ENCODE data around the gene TWIST2. TPM values are rescaled to one million over a fixed set of nuclear protein-coding genes. Genes with fewer than 3 reads are reported as not detected.

The TWIST2 gene
- polyA plus RNA-seq, 1 of the 3 experiments (the other 2 are of a cell fraction) = 19.5 TPM

DNA sequence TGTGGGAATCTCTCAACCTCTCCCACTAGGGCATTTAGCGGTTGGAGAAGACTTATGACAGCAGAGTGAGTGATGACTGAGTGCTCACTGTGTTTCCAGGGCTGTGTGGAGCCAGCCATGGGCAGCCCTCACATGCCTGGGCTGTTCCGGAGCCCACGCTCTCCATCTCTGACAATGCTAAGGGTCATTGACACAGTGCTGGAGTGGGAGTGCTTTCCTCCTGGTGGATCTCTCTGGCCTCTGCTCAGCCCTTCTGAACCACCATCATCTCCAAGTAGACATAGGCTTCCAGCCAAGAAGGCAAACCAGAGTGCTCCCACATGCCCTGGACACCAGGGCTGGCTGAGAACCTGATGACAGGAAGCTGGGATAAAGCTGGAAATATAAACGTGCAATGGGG is 33.1 kb upstream of the TWIST2 start:
- H3K9ac ChIP-seq = no peak overlapping the region
- POLR2A ChIA-PET = no interaction called here
- H3F3A ChIP-seq (replicated peaks; ENCODE audit: insufficient read depth) = no peaks in the 10 kb centered on the region
- no peaks in the 10 kb centered on the region for H3K27me3 ChIP-seq (ENCODE audit: insufficient read depth)
- no peak for DNase-seq
- no peaks in the 10 kb centered on the region for H4K20me1 ChIP-seq (ENCODE audit: insufficient read depth)
- TF ChIP-seq, protein P1, sequence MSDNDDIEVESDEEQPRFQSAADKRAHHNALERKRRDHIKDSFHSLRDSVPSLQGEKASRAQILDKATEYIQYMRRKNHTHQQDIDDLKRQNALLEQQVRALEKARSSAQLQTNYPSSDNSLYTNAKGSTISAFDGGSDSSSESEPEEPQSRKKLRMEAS (IDR thresholded peaks at IDR 0.05; ENCODE audit: low read depth) = no peak
- TF ChIP-seq GABPA (IDR thresholded peaks at IDR 0.05; ENCODE audit: low read depth) (no peak), EP300 (IDR thresholded peaks at IDR 0.05; ENCODE audit: borderline replicate concordance in 1 of 2, low read depth in 1 of 2, low read length in 1 of 2) (no peak), RFX5 (IDR thresholded peaks at IDR 0.05; ENCODE audit: low read length) (no peak), TCF12 (IDR thresholded peaks at IDR 0.05) (no peak), JUND (IDR thresholded peaks at IDR 0.05) (no peak), RXRA (IDR thresholded peaks at IDR 0.05; ENCODE audit: borderline replicate concordance, low read depth) (no peak), FOXM1 (IDR thresholded peaks at IDR 0.05; ENCODE audit: low read depth) (no peak), SIN3A (IDR thresholded peaks at IDR 0.05; ENCODE audit: borderline replicate concordance, low read depth, low read length) (no peak), EZH2phosphoT487 (IDR thresholded peaks at IDR 0.05; ENCODE audit: borderline replicate concordance, low read depth) (no peak), NFIC (IDR thresholded peaks at IDR 0.05; ENCODE audit: borderline replicate concordance) (no peak), RAD21 (IDR thresholded peaks at IDR 0.05; ENCODE audit: low read length) (no peak)
- TF ChIP-seq, protein P2, sequence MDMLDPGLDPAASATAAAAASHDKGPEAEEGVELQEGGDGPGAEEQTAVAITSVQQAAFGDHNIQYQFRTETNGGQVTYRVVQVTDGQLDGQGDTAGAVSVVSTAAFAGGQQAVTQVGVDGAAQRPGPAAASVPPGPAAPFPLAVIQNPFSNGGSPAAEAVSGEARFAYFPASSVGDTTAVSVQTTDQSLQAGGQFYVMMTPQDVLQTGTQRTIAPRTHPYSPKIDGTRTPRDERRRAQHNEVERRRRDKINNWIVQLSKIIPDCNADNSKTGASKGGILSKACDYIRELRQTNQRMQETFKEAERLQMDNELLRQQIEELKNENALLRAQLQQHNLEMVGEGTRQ (IDR thresholded peaks at IDR 0.05; ENCODE audit: borderline replicate concordance, low read depth, low read length) = no peak
- no peaks in the 10 kb centered on the region for H3K79me2 ChIP-seq (ENCODE audit: insufficient read depth)
- WGBS (ENCODE audit: low lambda C conversion rate) = 62% methylated on average over 3 of the region's 4 CpGs
- H3K4me3 ChIP-seq (ENCODE audit: low read depth in 2 of 2, low read length in 1 of 2) = no peak overlapping the region
- H2AFZ ChIP-seq (ENCODE audit: low read depth) = no peak overlapping the region
- no peak overlapping the region for H3K27ac ChIP-seq (ENCODE audit: low read depth in 2 of 2, low read length in 1 of 2)
- H3K36me3 ChIP-seq (replicated peaks in 1 of 2; ENCODE audit: control insufficient read depth in 1 of 2, insufficient read depth in 2 of 2, low read length in 1 of 2) = no peaks in the 10 kb centered on the region
- CTCF ChIA-PET = interaction anchor here (0.6 kb wide), 1 partner anchor 73 kb away, joined by 3 read pairs; no protein-coding TSS in a partner anchor
- no peaks in the 10 kb centered on the region for H3K9me2 ChIP-seq
- no peak overlapping the region for H3K4me2 ChIP-seq
- no peaks in the 10 kb centered on the region; the same call in 1 of the 2 replicates for H3K9me3 ChIP-seq
- peaks cover 0 to 4% of the 10 kb centered on the region in 2 experiments; a peak in 1 of 4 replicates for H3K4me1 ChIP-seq (ENCODE audit: control insufficient read depth in 1 of 2, insufficient read depth in 2 of 2, low read depth in 1 of 2, low read length in 1 of 2)

DNA sequence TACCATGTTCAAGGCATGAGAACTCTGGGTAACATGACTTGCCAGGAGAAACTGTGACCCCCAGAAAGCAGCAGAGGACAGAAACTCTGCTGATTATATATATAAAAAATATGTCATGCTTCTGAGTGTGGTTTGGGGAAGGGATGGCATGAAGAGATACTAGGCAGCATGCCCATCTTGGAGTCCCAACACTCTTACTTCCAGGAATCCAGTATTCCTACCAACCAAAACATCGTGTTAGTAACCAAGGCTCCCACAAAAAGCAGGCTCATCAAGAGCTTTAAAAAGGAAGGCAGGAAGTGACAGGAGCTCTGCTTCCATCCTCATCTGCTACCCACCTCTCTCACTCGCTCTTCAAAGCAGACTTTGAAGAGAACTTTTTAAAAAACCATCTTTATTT is 31.6 kb upstream of the TWIST2 start:
- Histone ChIP-seq H3K27me3 (ENCODE audit: insufficient read depth) (no peaks in the 10 kb centered on the region), H4K20me1 (ENCODE audit: insufficient read depth) (no peaks in the 10 kb centered on the region), H3K9me2 (no peaks in the 10 kb centered on the region), H3K9ac (no peak overlapping the region), H3K79me2 (ENCODE audit: insufficient read depth) (no peaks in the 10 kb centered on the region), H3K4me2 (no peak overlapping the region), H2AFZ (ENCODE audit: low read depth) (no peak overlapping the region), H3K36me3 (replicated peaks in 1 of 2; ENCODE audit: control insufficient read depth in 1 of 2, insufficient read depth in 2 of 2, low read length in 1 of 2) (no peaks in the 10 kb centered on the region), H3K27ac (ENCODE audit: low read depth in 2 of 2, low read length in 1 of 2) (no peak overlapping the region), H3K4me1 (ENCODE audit: control insufficient read depth in 1 of 2, insufficient read depth in 2 of 2, low read depth in 1 of 2, low read length in 1 of 2) (peaks cover 0 to 4% of the 10 kb centered on the region in 2 experiments; a peak in 2 of 4 replicates), H3K4me3 (ENCODE audit: low read depth in 2 of 2, low read length in 1 of 2) (no peak overlapping the region), H3K9me3 (no peaks in the 10 kb centered on the region), H3F3A (replicated peaks; ENCODE audit: insufficient read depth) (no peaks in the 10 kb centered on the region)
- no peak for DNase-seq
- TF ChIP-seq GABPA (IDR thresholded peaks at IDR 0.05; ENCODE audit: low read depth) (no peak), SIN3A (IDR thresholded peaks at IDR 0.05; ENCODE audit: borderline replicate concordance, low read depth, low read length) (no peak), YY1 (IDR thresholded peaks at IDR 0.05; ENCODE audit: low read depth) (no peak), POLR2AphosphoS5 (IDR thresholded peaks at IDR 0.05; ENCODE audit: low read depth, low read length) (no peak), ELF1 (IDR thresholded peaks at IDR 0.05) (no peak), MXI1 (IDR thresholded peaks at IDR 0.05; ENCODE audit: low read depth, low read length) (no peak), TAF1 (IDR thresholded peaks at IDR 0.05; ENCODE audit: borderline replicate concordance, low read depth, low read length) (no peak), EP300 (IDR thresholded peaks at IDR 0.05; ENCODE audit: borderline replicate concordance in 1 of 2, low read depth in 1 of 2, low read length in 1 of 2) (no peak), TEAD4 (IDR thresholded peaks at IDR 0.05; ENCODE audit: borderline replicate concordance, insufficient read depth) (no peak), RAD21 (IDR thresholded peaks at IDR 0.05; ENCODE audit: low read length) (no peak), SMC3 (IDR thresholded peaks at IDR 0.05; ENCODE audit: low read depth, low read length) (no peak), NFIC (IDR thresholded peaks at IDR 0.05; ENCODE audit: borderline replicate concordance) (no peak), FOXJ3 (CRISPR knock-in tag; IDR thresholded peaks at IDR 0.05) (no peak)
- TF ChIP-seq, protein P3, sequence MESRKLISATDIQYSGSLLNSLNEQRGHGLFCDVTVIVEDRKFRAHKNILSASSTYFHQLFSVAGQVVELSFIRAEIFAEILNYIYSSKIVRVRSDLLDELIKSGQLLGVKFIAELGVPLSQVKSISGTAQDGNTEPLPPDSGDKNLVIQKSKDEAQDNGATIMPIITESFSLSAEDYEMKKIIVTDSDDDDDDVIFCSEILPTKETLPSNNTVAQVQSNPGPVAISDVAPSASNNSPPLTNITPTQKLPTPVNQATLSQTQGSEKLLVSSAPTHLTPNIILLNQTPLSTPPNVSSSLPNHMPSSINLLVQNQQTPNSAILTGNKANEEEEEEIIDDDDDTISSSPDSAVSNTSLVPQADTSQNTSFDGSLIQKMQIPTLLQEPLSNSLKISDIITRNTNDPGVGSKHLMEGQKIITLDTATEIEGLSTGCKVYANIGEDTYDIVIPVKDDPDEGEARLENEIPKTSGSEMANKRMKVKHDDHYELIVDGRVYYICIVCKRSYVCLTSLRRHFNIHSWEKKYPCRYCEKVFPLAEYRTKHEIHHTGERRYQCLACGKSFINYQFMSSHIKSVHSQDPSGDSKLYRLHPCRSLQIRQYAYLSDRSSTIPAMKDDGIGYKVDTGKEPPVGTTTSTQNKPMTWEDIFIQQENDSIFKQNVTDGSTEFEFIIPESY (IDR thresholded peaks at IDR 0.05; ENCODE audit: borderline replicate concordance, low read depth) = no peak
- CTCF ChIA-PET = interaction anchor here (1.2 kb wide), 1 partner anchor 32 kb away, joined by 3 read pairs; no protein-coding TSS in a partner anchor
- 42% methylated on average over 2 of the region's 2 CpGs for WGBS (ENCODE audit: low lambda C conversion rate)
- POLR2A ChIA-PET = no interaction called here
